GM23248 (cell line): ENCODE data around the gene FEZ2. TPM values are rescaled to one million over a fixed set of nuclear protein-coding genes. Genes with fewer than 3 reads are reported as not detected.

Experiments
- DNase-seq: peaks from one replicate; pipeline ENCODE4 v3.0.0-alpha.2; 2015
- H2AFZ ChIP-seq: fragments of 200-600 bp; sonication (generic); 2 replicates; pipeline ENCODE4 v1.6.1; 2016; ENCODE audit warnings: antibody characterized with exemption
- H3F3A ChIP-seq: fragments of 200-600 bp; sonication (generic); 2 replicates; pipeline ENCODE4 v1.6.1; 2016; ENCODE audit warnings: mild to moderate bottlenecking, antibody characterized with exemption, mixed run types; ENCODE audit not compliant: insufficient read depth
- H3K27ac ChIP-seq: fragments of 200-600 bp; sonication (generic); 2 replicates; pipeline ENCODE4 v1.5.1; 2016; ENCODE audit warnings: mild to moderate bottlenecking
- H3K27me3 ChIP-seq: fragments of 200-600 bp; sonication (generic); replicated peaks from 2 replicates; pipeline ENCODE4 v1.6.1; 2016; ENCODE audit warnings: mild to moderate bottlenecking; ENCODE audit not compliant: insufficient read depth
- H3K36me3 ChIP-seq: fragments of 200-600 bp; sonication (generic); 2 replicates; pipeline ENCODE4 v1.6.1; 2016; ENCODE audit warnings: low read depth, mild to moderate bottlenecking
- H3K4me1 ChIP-seq: fragments of 200-600 bp; sonication (generic); 2 replicates; pipeline ENCODE4 v1.6.1; 2016; ENCODE audit warnings: mild to moderate bottlenecking; ENCODE audit not compliant: insufficient read depth
- H3K4me2 ChIP-seq: fragments of 200-600 bp; sonication (generic); one replicate; pipeline ENCODE4 v1.6.1; 2016; ENCODE audit warnings: mild to moderate bottlenecking; ENCODE audit not compliant: unreplicated experiment
- H3K4me3 ChIP-seq: fragments of 200-600 bp; sonication (generic); 2 replicates; pipeline ENCODE4 v1.5.1; 2016; ENCODE audit warnings: mild to moderate bottlenecking
- H3K79me2 ChIP-seq: fragments of 200-600 bp; sonication (generic); 2 replicates; pipeline ENCODE4 v1.6.1; 2016; ENCODE audit warnings: mild to moderate bottlenecking; ENCODE audit not compliant: insufficient read depth
- H3K9ac ChIP-seq: fragments of 200-600 bp; sonication (generic); 2 replicates; pipeline ENCODE4 v1.6.1; 2016; ENCODE audit warnings: mild to moderate bottlenecking
- H3K9me2 ChIP-seq: fragments of 200-600 bp; sonication (generic); 2 replicates; pipeline ENCODE4 v1.6.1; 2016; ENCODE audit warnings: mixed run types, mild to moderate bottlenecking, moderate library complexity; ENCODE audit not compliant: insufficient read depth
- H3K9me3 ChIP-seq: fragments of 200-600 bp; sonication (generic); one replicate; pipeline ENCODE4 v1.6.1; 2017; ENCODE audit warnings: low read depth
- H4K20me1 ChIP-seq: fragments of 200-600 bp; sonication (generic); 2 replicates; pipeline ENCODE4 v1.6.0; 2016; ENCODE audit not compliant: insufficient read depth
- EZH2 ChIP-seq: fragments of 200-600 bp; sonication (generic); IDR thresholded peaks from 2 replicates; pipeline ENCODE4 v1.6.1; 2018; ENCODE audit warnings: antibody characterized with exemption, mild to moderate bottlenecking; ENCODE audit not compliant: insufficient read depth, poor library complexity, severe bottlenecking
- EZH2phosphoT487 ChIP-seq: fragments of 200-600 bp; sonication (generic); IDR thresholded peaks from 2 replicates; pipeline ENCODE4 v1.6.1; 2018; ENCODE audit warnings: antibody characterized with exemption, moderate library complexity, mild to moderate bottlenecking, low read depth; ENCODE audit not compliant: insufficient read depth
- WGBS, 2 experiments: methylation state at CpG; one replicate each; pipeline ENCODE4 v1.1.6; 2015 to 2017; ENCODE audit warnings: low lambda C conversion rate in 2 of 2, low coverage in 1 of 2; ENCODE audit errors: missing lambda C conversion rate in 2 of 2; 5-methylcytosine and 5-hydroxymethylcytosine counted together
- in situ Hi-C: fragments of 300-500 bp; cut with MboI; formaldehyde crosslinking; loops from 2 replicates; pipeline ENCODE4 v1.15.0; 2020
- polyA plus RNA-seq: library from polyadenylated mRNA; unstranded; fragments of >200 nt; fragmentation: Nextera tagmentation; extraction: Ambion mirVana; gene quantifications from 2 replicates; pipeline ENCODE4 v1.2.1, GENCODE V29; 2016
- total RNA-seq: library from RNA; depleted of rRNA; stranded (reverse); fragments of >200 nt; shearing (Covaris generic); gene quantifications from 2 replicates; pipeline ENCODE4 v1.2.3, GENCODE V29; 2014

The FEZ2 gene
- total and polyA plus RNA-seq, 2 experiments from 2014 or later: 48.8 to 93.2 TPM

GRCh38 chr2:36525245-36525644, 72.7 kb downstream of the FEZ2 start:
- DNase-seq: no peak
- TF ChIP-seq EZH2phosphoT487: no peak
- no peak for TF ChIP-seq EZH2
- H3F3A ChIP-seq: peaks cover 97% of the 10 kb centered on the region
- H3K27me3 ChIP-seq: no peaks in the 10 kb centered on the region
- peak overlapping the region; percentile 44; the same call in 1 of the 2 replicates for H3K27ac ChIP-seq
- H2AFZ ChIP-seq: no peak overlapping the region
- no peak overlapping the region for H3K4me3 ChIP-seq
- no peaks in the 10 kb centered on the region for H3K9me2 ChIP-seq
- no peak overlapping the region for H3K9ac ChIP-seq
- H3K4me2 ChIP-seq: no peak overlapping the region
- peaks cover 95% of the 10 kb centered on the region for H3K79me2 ChIP-seq
- peaks cover 25% of the 10 kb centered on the region for H3K4me1 ChIP-seq
- no peaks in the 10 kb centered on the region for H4K20me1 ChIP-seq
- H3K9me3 ChIP-seq: no peaks in the 10 kb centered on the region
- in situ Hi-C loops: no loop called here
- 93 to 98% methylated on average over 5 of the region's 5 CpGs for WGBS, 2 experiments
- peaks cover 88% of the 10 kb centered on the region for H3K36me3 ChIP-seq

GRCh38 chr2:36523153-36523552, 74.8 kb downstream of the FEZ2 start:
- Histone ChIP-seq H3K4me3 (no peak overlapping the region), H3K4me2 (no peak overlapping the region), H3K79me2 (peaks cover 95% of the 10 kb centered on the region), H3K36me3 (peaks cover 92% of the 10 kb centered on the region), H4K20me1 (no peaks in the 10 kb centered on the region), H3K27ac (peak overlapping the region; percentile 12; the same call in 1 of the 2 replicates), H3K9me3 (no peaks in the 10 kb centered on the region), H3K4me1 (peaks cover 11% of the 10 kb centered on the region), H3K9me2 (no peaks in the 10 kb centered on the region), H3K27me3 (no peaks in the 10 kb centered on the region), H3F3A (peaks cover 97% of the 10 kb centered on the region), H3K9ac (no peak overlapping the region), H2AFZ (no peak overlapping the region)
- in situ Hi-C loops: no loop called here
- no peak for DNase-seq
- TF ChIP-seq EZH2: no peak
- no peak for TF ChIP-seq EZH2phosphoT487
- WGBS, 2 experiments: 58 to 62% methylated on average over 4 of the region's 4 CpGs

GRCh38 chr2:36520431-36520830, 77.5 kb downstream of the FEZ2 start:
- in situ Hi-C loops: no loop called here
- no peak for DNase-seq
- no peak overlapping the region for H3K4me3 ChIP-seq
- no peak overlapping the region for H3K9ac ChIP-seq
- WGBS, 2 experiments: 96 to 98% methylated on average over 4 of the region's 4 CpGs
- H3K9me2 ChIP-seq: no peaks in the 10 kb centered on the region
- no peaks in the 10 kb centered on the region for H3K27me3 ChIP-seq
- H4K20me1 ChIP-seq: no peaks in the 10 kb centered on the region
- peaks cover 81% of the 10 kb centered on the region for H3K79me2 ChIP-seq
- peak overlapping the region; percentile 23 for H3K27ac ChIP-seq
- no peak overlapping the region for H3K4me2 ChIP-seq
- H3K36me3 ChIP-seq: peaks cover 97% of the 10 kb centered on the region
- H3K4me1 ChIP-seq: no peaks in the 10 kb centered on the region
- no peaks in the 10 kb centered on the region for H3K9me3 ChIP-seq
- peaks cover 100% of the 10 kb centered on the region for H3F3A ChIP-seq
- TF ChIP-seq EZH2phosphoT487 (no peak), EZH2 (no peak)
- no peak overlapping the region for H2AFZ ChIP-seq

GRCh38 chr2:36516136-36516870, 81.7 kb downstream of the FEZ2 start:
- Histone ChIP-seq H3K4me3 (no peak overlapping the region), H2AFZ (no peak overlapping the region), H3K27me3 (no peaks in the 10 kb centered on the region), H3K79me2 (peaks cover 53% of the 10 kb centered on the region), H3K4me2 (no peak overlapping the region), H3K27ac (peak overlapping the region; percentile 46), H3K36me3 (peaks cover 99% of the 10 kb centered on the region), H3K9me2 (no peaks in the 10 kb centered on the region), H3F3A (peaks cover 98% of the 10 kb centered on the region), H3K9me3 (no peaks in the 10 kb centered on the region), H3K4me1 (0 out of 2 replicates have a peak, but pooled peaks cover 1% of the 10 kb centered on the region), H4K20me1 (no peaks in the 10 kb centered on the region), H3K9ac (no peak overlapping the region)
- WGBS, 2 experiments: 79 to 81% methylated on average over 8 of the region's 8 CpGs
- in situ Hi-C loops: no loop called here
- no peak for TF ChIP-seq EZH2
- no peak for TF ChIP-seq EZH2phosphoT487
- peak; percentile 55 for DNase-seq
